ENCODE measurements around the gene MAST4.

MAST4 gene

GRCh38 chr5:66616520-66617225 is 20.5 kb downstream of the MAST4 start:
- H3K27ac ChIP-seq (replicated peaks), result no peak overlapping the region

GRCh38 chr5:66617226-66617861 is 21.2 kb downstream of the MAST4 start:
- no peak for DNase-seq (ENCODE audit: low read depth in 1 of 2, low spot score in 1 of 2)
- H3K27me3 ChIP-seq (ENCODE audit: insufficient read depth, poor library complexity, severe bottlenecking), result no peaks in the 10 kb centered on the region
- no peak overlapping the region for H3K4me3 ChIP-seq (replicated peaks; ENCODE audit: insufficient read depth, low read length)
- TF ChIP-seq SPI1 (IDR thresholded peaks at IDR 0.05; ENCODE audit: borderline replicate concordance, low read depth) (no peak), POLR2AphosphoS5 (IDR thresholded peaks at IDR 0.05; ENCODE audit: low read depth) (no peak), REST (IDR thresholded peaks at IDR 0.05; ENCODE audit: insufficient replicate concordance, low read depth) (no peak), CTCF (IDR thresholded peaks at IDR 0.05; ENCODE audit: insufficient read depth, low read length) (no peak), GABPA (IDR thresholded peaks at IDR 0.05; ENCODE audit: low read depth) (no peak)
- no peak overlapping the region for H3K27ac ChIP-seq (replicated peaks)

More at GRCh38 chr5:66616520-66617225, 20.5 kb downstream of the MAST4 start:
- no peak for DNase-seq (ENCODE audit: low read depth in 1 of 2, low spot score in 1 of 2)
- no peak overlapping the region for H3K4me3 ChIP-seq (replicated peaks; ENCODE audit: insufficient read depth, low read length)
- TF ChIP-seq CTCF (IDR thresholded peaks at IDR 0.05; ENCODE audit: insufficient read depth, low read length), result no peak
- no peak for TF ChIP-seq SPI1 (IDR thresholded peaks at IDR 0.05; ENCODE audit: borderline replicate concordance, low read depth)
- TF ChIP-seq POLR2AphosphoS5 (IDR thresholded peaks at IDR 0.05; ENCODE audit: low read depth), result no peak
- TF ChIP-seq REST (IDR thresholded peaks at IDR 0.05; ENCODE audit: insufficient replicate concordance, low read depth), result no peak
- no peak for TF ChIP-seq GABPA (IDR thresholded peaks at IDR 0.05; ENCODE audit: low read depth)
- H3K27me3 ChIP-seq (ENCODE audit: insufficient read depth, poor library complexity, severe bottlenecking), result no peaks in the 10 kb centered on the region

- Histone ChIP-seq H3K27me3 (ENCODE audit: insufficient read depth, poor library complexity, severe bottlenecking) (no peaks in the 10 kb centered on the region), H3K4me3 (replicated peaks; ENCODE audit: insufficient read depth, low read length) (no peak overlapping the region), H3K27ac (replicated peaks) (no peak overlapping the region)
- TF ChIP-seq SPI1 (IDR thresholded peaks at IDR 0.05; ENCODE audit: borderline replicate concordance, low read depth) (no peak), CTCF (IDR thresholded peaks at IDR 0.05; ENCODE audit: insufficient read depth, low read length) (no peak), POLR2AphosphoS5 (IDR thresholded peaks at IDR 0.05; ENCODE audit: low read depth) (no peak), GABPA (IDR thresholded peaks at IDR 0.05; ENCODE audit: low read depth) (no peak), REST (IDR thresholded peaks at IDR 0.05; ENCODE audit: insufficient replicate concordance, low read depth) (no peak)
- DNase-seq (ENCODE audit: low read depth in 1 of 2, low spot score in 1 of 2), result no peak
Measured at GRCh38 chr5:66617991-66618768, 22.0 kb downstream of the MAST4 start.
